ENCODE results near the gene CLSTN1.

The CLSTN1 gene

DNA sequence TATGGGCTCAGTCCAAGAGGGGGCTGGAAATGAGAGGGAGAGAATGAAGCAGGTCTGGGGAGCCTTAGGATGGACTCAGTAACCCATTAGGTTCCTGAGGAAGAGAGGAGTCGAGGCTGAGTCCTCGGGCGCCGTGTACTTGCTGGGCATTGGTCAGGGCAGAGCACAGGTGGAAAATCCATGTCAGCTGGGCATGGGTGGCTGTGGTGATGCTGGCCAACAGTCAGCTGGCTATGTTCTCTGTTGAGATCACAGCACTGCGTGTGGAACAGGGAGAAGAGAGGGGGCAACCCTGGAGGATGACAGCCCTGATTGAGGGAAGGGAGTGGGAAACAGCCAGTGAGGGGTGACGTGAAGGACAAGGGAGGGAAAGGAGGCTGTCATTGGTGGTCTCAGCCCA lies 43.1 kb upstream of the CLSTN1 start:
- Histone ChIP-seq H3K27me3 (ENCODE audit: control insufficient read depth, insufficient read depth, low read length) (no peaks in the 10 kb centered on the region), H3K9ac (no peak overlapping the region), H3K79me2 (peaks cover 2% of the 10 kb centered on the region), H3K36me3 (ENCODE audit: control insufficient read depth, insufficient read depth, low read length) (no peaks in the 10 kb centered on the region), H3K4me1 (no peaks in the 10 kb centered on the region), H3K4me2 (ENCODE audit: low read length) (no peak overlapping the region), H3K9me3 (ENCODE audit: control insufficient read depth, low read length) (no peaks in the 10 kb centered on the region), H3K27ac (no peak overlapping the region), H2AFZ (no peak overlapping the region), H3K4me3 (ENCODE audit: low read depth, low read length) (no peak overlapping the region)
- TF ChIP-seq, protein P1, sequence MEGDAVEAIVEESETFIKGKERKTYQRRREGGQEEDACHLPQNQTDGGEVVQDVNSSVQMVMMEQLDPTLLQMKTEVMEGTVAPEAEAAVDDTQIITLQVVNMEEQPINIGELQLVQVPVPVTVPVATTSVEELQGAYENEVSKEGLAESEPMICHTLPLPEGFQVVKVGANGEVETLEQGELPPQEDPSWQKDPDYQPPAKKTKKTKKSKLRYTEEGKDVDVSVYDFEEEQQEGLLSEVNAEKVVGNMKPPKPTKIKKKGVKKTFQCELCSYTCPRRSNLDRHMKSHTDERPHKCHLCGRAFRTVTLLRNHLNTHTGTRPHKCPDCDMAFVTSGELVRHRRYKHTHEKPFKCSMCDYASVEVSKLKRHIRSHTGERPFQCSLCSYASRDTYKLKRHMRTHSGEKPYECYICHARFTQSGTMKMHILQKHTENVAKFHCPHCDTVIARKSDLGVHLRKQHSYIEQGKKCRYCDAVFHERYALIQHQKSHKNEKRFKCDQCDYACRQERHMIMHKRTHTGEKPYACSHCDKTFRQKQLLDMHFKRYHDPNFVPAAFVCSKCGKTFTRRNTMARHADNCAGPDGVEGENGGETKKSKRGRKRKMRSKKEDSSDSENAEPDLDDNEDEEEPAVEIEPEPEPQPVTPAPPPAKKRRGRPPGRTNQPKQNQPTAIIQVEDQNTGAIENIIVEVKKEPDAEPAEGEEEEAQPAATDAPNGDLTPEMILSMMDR (IDR thresholded peaks at IDR 0.05), result no peak

DNA sequence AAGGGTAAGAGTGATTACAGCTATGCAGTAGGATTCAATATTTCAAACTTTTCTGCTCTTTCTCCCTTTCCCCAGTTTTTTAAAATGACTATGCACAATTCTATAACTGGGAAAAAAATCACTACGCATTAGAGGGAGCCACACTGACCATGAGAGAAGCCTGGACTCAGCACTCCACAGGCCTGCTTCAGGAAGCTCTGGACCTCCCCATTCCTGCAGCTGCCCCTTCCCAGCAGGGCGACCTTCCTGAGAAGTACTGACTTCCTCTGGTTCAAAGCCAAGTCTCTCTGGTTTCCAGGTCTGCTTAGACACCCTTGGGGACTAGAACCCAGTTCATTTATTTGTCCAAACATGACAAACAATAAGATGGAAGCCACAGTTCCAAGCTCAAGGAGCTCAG lies 42.0 kb upstream of the CLSTN1 start:
- H3K79me2 ChIP-seq, result peaks cover 2% of the 10 kb centered on the region
- no peak overlapping the region for H3K4me2 ChIP-seq (ENCODE audit: low read length)
- H3K4me3 ChIP-seq (ENCODE audit: low read depth, low read length), result no peak overlapping the region
- H3K9ac ChIP-seq, result no peak overlapping the region
- H3K9me3 ChIP-seq (ENCODE audit: control insufficient read depth, low read length), result no peaks in the 10 kb centered on the region
- H3K36me3 ChIP-seq (ENCODE audit: control insufficient read depth, insufficient read depth, low read length), result no peaks in the 10 kb centered on the region
- H3K27ac ChIP-seq, result no peak overlapping the region
- H3K27me3 ChIP-seq (ENCODE audit: control insufficient read depth, insufficient read depth, low read length), result no peaks in the 10 kb centered on the region
- no peaks in the 10 kb centered on the region for H3K4me1 ChIP-seq
- H2AFZ ChIP-seq, result no peak overlapping the region
- TF ChIP-seq, protein P1 (IDR thresholded peaks at IDR 0.05), result no peak

DNA sequence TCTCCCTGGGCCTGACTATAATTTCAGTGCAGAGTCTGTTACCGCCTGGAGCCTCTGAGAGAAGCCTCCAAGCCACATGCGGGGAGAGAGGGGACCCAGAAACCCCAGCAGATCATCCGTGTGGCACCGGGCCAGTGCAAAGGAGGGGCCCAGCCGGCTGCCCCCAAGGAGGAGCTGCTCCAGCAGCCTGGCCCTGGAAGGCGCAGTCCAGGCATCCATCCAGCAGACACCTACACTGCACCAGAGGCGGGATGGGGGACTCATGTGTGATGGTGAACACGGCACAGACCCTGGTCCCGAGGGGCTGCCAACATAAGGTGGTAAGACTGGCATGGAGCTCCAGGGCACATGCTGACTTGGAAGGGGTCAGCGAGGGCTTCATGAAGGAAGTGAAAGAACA lies 39.6 kb upstream of the CLSTN1 start:
- Histone ChIP-seq H3K27ac (no peak overlapping the region), H3K4me2 (ENCODE audit: low read length) (no peak overlapping the region), H3K79me2 (peaks cover 2% of the 10 kb centered on the region), H2AFZ (no peak overlapping the region), H3K36me3 (ENCODE audit: control insufficient read depth, insufficient read depth, low read length) (no peaks in the 10 kb centered on the region), H3K9me3 (ENCODE audit: control insufficient read depth, low read length) (no peaks in the 10 kb centered on the region), H3K4me3 (ENCODE audit: low read depth, low read length) (no peak overlapping the region), H3K27me3 (ENCODE audit: control insufficient read depth, insufficient read depth, low read length) (no peaks in the 10 kb centered on the region), H3K9ac (no peak overlapping the region), H3K4me1 (no peaks in the 10 kb centered on the region)
- TF ChIP-seq, protein P1 (IDR thresholded peaks at IDR 0.05), result no peak

DNA sequence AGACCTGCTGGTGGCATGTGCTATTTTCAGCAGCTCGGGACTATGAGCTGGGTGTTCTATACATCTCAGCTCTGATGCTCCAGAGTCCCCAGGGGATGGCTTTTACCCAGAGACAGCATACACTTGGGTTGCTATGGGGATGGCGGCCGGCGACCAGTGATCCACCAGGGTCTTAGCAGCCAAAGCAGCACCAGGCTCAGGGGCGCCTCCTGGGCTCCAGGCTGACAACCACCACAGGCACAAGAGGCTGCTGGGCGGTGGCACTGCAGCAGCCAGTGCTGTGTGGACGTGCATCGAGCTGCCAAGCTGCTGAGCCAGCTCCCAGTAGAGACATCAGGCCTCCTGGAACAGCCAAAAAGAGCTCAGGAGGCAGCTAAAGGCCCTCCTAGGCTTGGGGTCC lies 37.6 kb upstream of the CLSTN1 start:
- no peak overlapping the region for H3K4me2 ChIP-seq (ENCODE audit: low read length)
- H3K27me3 ChIP-seq (ENCODE audit: control insufficient read depth, insufficient read depth, low read length), result no peaks in the 10 kb centered on the region
- H3K9me3 ChIP-seq (ENCODE audit: control insufficient read depth, low read length), result no peaks in the 10 kb centered on the region
- no peak overlapping the region for H3K27ac ChIP-seq
- no peak overlapping the region for H2AFZ ChIP-seq
- no peaks in the 10 kb centered on the region for H3K36me3 ChIP-seq (ENCODE audit: control insufficient read depth, insufficient read depth, low read length)
- no peak overlapping the region for H3K4me3 ChIP-seq (ENCODE audit: low read depth, low read length)
- TF ChIP-seq, protein P1 (IDR thresholded peaks at IDR 0.05), result no peak
- no peaks in the 10 kb centered on the region for H3K4me1 ChIP-seq
- no peaks in the 10 kb centered on the region for H3K79me2 ChIP-seq
- no peak overlapping the region for H3K9ac ChIP-seq

DNA sequence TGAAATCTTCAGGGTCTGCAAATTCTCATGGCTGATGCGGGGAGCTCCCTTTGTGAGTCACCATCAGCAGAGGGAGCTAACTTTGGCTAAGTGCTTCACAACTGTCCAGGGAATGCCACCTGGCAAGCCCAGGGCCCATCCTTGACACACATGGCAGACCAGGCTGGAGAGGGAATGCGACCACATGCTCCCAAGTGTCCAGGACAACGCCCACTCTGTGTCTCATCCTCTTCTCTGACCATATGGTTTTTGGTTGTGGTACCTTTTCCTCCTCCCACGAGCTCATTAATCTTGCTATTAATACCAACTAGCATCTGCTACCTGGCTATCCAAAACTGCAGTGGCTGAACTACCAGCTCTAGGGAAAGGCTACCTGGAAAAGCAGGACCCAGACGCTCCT lies 37.1 kb upstream of the CLSTN1 start:
- Histone ChIP-seq H3K4me1 (no peaks in the 10 kb centered on the region), H3K9ac (no peak overlapping the region), H3K79me2 (no peaks in the 10 kb centered on the region), H3K4me2 (ENCODE audit: low read length) (no peak overlapping the region), H3K36me3 (ENCODE audit: control insufficient read depth, insufficient read depth, low read length) (no peaks in the 10 kb centered on the region), H2AFZ (no peak overlapping the region), H3K4me3 (ENCODE audit: low read depth, low read length) (no peak overlapping the region), H3K27me3 (ENCODE audit: control insufficient read depth, insufficient read depth, low read length) (no peaks in the 10 kb centered on the region), H3K9me3 (ENCODE audit: control insufficient read depth, low read length) (no peaks in the 10 kb centered on the region), H3K27ac (no peak overlapping the region)
- TF ChIP-seq, protein P1 (IDR thresholded peaks at IDR 0.05), result no peak

Measured in parathyroid adenoma (tissue), 2 donors.